Measurements from ENCODE around the gene EIF5A2. TPM values are rescaled to one million over a fixed set of nuclear protein-coding genes. Genes with fewer than 3 reads are reported as not detected.
A peak's percentile ranks its signal among the peaks of the same experiment; 100 is the strongest.
"Not testable (repeated sequence)": the region's sequence is repeated elsewhere in the genome, so short reads cannot be mapped to it uniquely, and the experiment has no call there.

EIF5A2 gene
- 11.5 TPM for total RNA-seq

GRCh38 chr3:170908235-170909116 lies at the start of gene EIF5A2:
Gene EIF5A2 (minus strand): TSS chr3:170908637. CDS start chr3:170907806, 831 bp downstream.
- peak; percentile 96 for DNase-seq (ENCODE audit: low spot score)

GRCh38 chr3:170956647-170957046 lies 48.2 kb upstream of the EIF5A2 start:
- DNase-seq (ENCODE audit: low spot score), result no peak

DNA sequence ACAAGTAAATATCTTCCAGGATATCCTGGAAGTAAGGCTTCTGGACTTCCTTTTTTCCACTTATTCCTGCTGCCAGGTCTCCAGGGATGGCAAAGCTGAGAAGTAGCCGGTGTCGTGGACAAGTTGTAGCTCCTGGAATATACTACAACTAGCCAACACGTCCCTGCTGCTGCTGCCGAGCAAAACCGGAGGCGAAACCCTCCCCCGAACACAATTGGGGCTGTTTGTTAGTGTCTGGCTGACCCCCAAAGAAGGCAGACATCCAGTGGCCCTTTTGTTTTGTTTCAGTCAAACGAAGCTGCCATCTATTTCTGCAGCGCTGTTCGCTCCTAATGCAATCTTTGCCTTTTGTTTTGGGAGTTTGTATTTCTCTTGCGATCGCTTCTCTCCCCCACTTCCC lies 45.3 kb upstream of the EIF5A2 start:
- no peak for DNase-seq (ENCODE audit: low spot score)

DNA sequence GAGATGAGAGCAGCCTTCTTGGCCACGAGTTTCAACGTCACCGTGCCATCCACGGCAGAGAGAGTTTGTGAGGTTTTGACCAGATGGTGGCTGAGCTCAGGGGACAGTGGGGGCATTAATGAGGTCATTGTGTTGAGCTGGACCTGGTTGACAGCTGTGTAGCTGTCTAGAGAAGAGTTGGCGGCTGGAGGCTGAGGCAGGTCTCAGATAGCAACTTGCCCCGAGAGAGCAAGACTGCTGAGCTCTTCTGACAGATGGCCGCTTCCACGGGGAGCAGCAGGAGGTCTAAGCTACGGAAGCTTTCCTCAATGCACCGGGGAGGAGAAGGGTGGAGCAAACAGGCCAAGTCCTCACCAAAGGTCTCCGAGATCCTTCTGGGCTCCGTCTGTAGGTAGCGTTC lies 44.8 kb upstream of the EIF5A2 start:
- DNase-seq (ENCODE audit: low spot score), result no peak

- no peak for DNase-seq (ENCODE audit: low spot score)
Observed at GRCh38 chr3:170949211-170949610, 40.8 kb upstream of the EIF5A2 start.

DNA sequence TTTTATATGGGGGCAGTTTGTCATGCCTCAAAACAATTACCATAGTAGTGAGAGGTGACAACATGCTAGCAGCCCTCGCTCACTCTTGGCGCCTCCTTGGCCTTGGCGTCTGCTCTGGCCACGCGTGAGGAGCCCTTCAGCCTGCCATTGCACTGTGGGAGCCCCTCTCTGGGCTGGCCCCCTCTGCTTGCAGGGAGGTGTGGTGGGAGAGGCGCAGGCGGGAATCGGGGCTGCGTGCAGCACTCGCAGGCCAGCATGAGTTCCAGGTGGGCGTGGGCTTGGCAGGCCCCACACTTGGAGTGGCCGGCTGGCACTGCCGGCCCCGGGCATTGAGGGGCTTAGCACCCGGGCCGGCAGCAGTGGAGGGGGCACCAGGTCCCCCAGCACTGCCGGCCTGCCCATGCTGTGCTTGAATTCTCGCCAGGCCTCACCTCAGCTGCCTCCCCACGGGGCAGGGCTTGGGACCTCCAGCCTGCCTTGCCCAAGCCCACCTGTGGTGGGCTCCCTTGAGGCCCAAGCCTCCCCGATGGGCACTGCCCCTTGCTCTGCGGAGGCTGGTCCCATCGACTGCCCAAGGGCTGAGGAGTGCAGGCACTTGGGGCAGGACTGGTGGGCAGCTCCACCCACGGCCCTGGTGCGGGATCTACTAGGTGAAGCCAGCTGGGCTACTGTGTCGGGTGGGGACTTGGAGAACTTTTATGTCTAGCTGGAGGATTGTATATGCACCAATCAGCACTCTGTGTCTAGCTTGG lies 38.8 kb upstream of the EIF5A2 start:
- DNase-seq (ENCODE audit: low spot score), result no peak

DNA sequence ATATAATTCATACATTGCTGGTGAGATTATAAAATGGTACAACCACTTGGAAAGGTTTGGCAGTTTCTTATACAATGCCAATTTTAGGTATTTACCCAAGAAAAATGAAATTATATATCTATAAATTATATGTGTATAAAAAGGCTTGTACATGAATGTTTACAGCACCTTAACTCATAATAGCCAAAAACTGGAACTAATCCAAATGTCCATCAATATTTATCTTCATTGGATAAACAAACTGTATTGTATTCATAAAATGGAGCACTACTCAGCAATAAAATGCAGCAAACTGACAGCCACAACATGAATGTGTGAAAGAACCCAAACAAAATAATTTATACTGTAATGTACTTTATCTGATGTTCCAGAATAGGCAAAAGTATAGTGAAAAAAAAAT lies 33.6 kb upstream of the EIF5A2 start:
- DNase-seq (ENCODE audit: low spot score), result no peak

DNA sequence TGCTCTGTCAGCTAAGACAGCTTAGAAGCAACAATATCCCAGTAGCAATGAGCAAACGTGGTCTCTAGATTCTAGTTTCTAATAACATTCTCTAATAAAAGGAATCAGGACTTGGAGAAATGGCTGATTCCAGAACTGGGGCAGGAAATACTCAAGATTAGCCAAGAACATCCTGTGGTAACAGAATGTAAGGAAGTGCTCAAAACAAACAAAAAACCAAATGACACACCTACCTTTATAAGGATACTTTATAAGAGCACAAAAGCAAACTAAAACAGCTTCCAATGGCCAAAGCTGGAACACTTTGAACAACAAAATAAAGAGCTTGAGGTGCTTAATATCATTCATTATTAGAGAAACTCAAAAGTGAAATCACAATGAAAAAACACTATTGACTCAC lies 33.1 kb upstream of the EIF5A2 start:
- DNase-seq (ENCODE audit: low spot score), result no peak

- DNase-seq (ENCODE audit: low spot score), result not testable (repeated sequence)
Observed at GRCh38 chr3:170933039-170933438, 24.6 kb upstream of the EIF5A2 start.

- not testable (repeated sequence) for DNase-seq (ENCODE audit: low spot score)
Observed at GRCh38 chr3:170923553-170923952, 15.1 kb upstream of the EIF5A2 start.

DNA sequence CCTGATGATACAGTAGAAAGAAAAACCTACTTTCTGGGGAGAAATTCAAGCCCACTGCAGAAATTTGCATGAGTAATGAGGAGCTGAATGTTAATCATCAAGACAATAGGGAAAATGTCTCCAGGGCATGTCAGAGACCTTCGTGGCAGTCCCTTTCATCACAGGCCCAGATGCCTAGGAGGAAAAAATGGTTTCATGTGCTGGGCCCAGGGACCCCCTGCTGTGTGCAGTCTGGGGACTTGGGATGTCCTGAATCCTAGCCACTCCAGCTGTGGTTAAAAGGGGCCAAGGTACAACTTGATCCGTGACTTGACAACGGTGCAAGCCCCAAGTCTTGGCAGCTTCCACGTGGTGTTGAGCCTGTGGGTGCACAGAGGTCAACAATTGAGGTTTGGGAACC lies 10.3 kb upstream of the EIF5A2 start:
- no peak for DNase-seq (ENCODE audit: low spot score)

GRCh38 chr3:170914690-170915089 lies 6.3 kb upstream of the EIF5A2 start:
- no peak for DNase-seq (ENCODE audit: low spot score)

DNA sequence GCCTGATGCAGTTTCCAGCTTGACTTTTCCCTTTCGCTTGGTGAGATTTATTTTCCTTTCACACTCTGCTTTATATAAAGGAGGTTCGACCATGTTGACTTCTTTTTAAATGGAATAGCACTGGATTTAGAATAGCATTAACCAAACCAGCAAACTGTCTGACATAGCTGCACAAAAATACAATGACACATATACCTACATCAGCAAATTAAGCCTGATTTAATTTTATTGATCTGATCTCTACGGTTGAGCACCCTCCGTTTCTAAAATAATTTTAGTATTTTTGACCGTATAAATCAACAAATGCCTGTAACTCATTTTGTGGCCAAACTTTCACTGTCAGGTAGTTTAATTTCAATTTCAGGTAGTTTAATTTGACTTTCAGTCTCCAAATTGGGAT lies 5.8 kb upstream of the EIF5A2 start:
- DNase-seq (ENCODE audit: low spot score), result no peak

DNA sequence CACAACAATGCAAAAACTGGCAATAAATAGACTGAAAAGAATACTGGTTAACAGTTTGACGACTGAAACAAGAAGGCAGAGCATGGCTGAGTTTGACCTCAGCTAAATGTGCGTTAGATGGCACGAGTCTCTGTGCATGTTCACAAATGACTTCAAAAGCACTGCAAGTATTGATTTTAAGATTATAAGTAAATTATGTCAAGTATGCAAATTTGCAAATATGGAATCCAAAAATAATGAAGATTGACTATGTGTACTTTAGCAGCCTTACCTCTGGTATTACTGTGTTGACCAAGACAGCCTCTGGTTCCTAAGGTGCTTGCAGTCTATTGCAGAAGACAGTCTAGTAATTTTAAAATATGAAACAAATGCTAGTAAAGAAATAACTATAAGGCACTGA lies 2.6 kb upstream of the EIF5A2 start:
- no peak for DNase-seq (ENCODE audit: low spot score)

- no peak for DNase-seq (ENCODE audit: low spot score)
Observed at GRCh38 chr3:170910542-170910941, 2.1 kb upstream of the EIF5A2 start.

DNA sequence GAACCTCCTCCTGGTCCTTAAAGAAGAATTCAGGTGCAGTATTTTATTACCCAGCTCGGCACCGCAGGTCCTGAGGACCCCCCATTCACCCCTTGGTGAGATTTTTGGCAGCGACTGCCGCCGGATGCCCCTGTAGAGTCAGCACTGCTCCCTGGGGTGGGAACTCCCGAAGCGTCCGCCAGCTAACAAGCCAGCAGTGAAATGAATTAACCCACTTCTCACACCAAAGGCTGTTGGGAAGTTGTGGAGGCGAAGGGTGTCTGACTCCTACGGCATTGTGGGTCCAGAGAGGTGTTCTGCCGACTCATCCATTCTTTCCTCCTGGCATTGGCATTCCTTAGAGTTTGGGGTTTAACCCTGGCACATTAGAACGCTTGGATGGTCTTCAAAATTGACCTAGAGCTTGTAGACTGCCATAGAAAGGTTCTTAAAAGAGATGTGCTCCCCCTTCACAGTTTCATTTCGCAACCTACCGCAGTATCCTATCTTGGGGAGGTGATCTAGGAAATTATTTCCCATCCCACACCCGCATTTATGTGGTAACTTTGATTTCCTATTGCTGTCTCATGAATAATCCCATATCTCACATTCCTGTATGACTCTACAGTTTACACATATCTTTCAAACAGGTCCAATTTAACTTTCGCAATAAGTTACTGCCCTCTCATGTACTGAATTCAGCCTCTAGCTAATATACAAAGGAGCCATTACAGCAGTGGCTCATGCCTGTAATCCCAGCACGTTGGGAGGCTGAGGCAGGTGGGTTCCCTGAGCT lies 879 bp upstream of the EIF5A2 start:
- DNase-seq (ENCODE audit: low spot score), result no peak

DNA sequence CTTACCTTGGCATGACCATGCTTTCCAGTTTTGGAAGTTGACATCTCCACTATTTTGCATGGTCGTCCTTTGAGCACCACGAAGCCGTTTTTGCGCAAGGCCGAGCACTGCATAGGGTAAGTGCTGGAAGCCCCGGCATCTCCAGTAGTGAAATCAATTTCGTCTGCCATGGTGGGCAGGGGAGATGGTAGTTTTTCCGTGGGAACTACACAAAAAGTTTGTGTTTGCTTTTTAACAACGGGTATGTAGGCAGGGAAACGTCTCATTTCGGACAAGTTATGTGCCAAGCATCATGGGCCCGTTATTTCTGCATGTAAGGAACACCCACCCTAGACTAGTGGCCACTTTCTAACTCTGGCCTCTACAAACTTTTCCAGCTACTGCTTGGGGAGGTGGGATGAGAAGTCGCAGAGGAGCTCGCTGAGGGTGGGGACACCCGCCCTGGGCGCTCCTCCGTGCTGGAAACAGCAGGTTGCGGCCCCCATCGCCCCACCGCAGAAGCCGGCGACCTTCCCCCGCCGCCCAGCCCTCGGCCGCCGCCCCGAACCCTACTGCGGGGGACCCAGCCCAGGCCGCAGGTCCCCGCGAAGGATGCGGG lies 701 bp downstream of the EIF5A2 start:
- no peak for DNase-seq (ENCODE audit: low spot score)

GRCh38 chr3:170905862-170906261 lies 2.6 kb downstream of the EIF5A2 start:
- no peak for DNase-seq (ENCODE audit: low spot score)

DNA sequence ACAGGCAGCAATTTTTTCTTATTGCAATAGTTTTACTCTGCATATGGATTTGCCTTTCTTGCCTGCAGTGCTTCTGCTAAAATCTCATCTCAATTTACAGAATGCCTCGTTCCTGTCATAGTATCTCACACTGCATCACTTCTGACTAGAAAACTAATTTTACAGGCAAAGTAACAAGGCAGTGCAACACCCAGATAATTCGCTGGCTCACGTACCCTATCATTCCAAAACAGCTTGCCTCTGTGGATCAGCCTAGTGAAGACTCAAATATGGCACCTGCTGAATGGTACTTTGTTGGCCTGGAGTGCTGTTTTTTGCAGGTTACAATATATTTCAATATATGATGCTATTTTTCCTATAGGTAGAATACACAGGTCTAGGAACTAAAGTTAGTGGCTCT lies 5.3 kb downstream of the EIF5A2 start:
- DNase-seq (ENCODE audit: low spot score), result no peak

DNA sequence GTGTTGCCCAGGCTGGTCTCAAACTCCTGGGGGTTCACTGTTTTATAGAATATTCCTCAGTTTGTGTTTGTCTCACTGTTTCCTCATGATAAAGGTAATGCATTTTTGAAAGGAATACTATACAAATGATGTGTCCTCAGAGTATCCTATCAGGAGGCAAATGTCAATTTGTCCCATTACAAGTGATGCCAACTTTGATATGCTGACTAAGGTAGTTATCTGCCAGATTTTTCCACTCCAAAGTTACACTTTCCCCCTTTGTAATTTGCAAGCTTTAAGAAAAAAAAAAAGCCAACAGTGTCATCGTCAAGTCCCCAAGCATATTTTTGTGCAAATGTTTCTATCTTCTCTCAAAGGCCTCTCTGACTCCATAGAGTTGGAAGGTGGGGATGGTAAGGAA lies 9.0 kb downstream of the EIF5A2 start:
- DNase-seq (ENCODE audit: low spot score), result no peak

GRCh38 chr3:170897978-170898377 lies 10.5 kb downstream of the EIF5A2 start:
- no peak for DNase-seq (ENCODE audit: low spot score)

DNA sequence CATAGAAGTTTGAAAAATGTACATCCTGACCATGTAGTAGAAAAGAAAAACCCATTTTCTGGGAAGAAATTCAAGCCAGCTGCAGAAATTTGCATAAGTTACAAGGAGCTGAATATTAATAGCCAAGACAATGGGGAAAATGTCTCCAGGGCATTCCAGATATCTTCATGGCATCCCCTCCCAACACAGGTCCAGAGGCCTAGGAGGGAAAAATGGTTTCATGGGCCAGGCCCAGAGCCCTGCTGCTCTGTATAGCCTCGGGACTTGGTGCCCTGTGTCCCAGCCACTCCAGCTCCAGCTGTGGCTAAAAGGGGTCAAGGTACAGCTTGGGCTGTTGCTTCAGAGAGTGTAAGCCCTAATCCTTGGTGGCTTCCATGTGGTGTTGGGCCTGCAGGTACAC lies 11.2 kb downstream of the EIF5A2 start:
- not testable (repeated sequence) for DNase-seq (ENCODE audit: low spot score)

Measured in mucosa of gallbladder (tissue), 1 donor.